DMS79 treated with DMSO at 0.1 percent for 48 hours (cell line): ENCODE measurements around the gene PTPN23.

Experiments used
- DNase-seq: peaks from one replicate; lab custom pipeline; 2025; lab: John Stamatoyannopoulos, UW

PTPN23 gene

DNA sequence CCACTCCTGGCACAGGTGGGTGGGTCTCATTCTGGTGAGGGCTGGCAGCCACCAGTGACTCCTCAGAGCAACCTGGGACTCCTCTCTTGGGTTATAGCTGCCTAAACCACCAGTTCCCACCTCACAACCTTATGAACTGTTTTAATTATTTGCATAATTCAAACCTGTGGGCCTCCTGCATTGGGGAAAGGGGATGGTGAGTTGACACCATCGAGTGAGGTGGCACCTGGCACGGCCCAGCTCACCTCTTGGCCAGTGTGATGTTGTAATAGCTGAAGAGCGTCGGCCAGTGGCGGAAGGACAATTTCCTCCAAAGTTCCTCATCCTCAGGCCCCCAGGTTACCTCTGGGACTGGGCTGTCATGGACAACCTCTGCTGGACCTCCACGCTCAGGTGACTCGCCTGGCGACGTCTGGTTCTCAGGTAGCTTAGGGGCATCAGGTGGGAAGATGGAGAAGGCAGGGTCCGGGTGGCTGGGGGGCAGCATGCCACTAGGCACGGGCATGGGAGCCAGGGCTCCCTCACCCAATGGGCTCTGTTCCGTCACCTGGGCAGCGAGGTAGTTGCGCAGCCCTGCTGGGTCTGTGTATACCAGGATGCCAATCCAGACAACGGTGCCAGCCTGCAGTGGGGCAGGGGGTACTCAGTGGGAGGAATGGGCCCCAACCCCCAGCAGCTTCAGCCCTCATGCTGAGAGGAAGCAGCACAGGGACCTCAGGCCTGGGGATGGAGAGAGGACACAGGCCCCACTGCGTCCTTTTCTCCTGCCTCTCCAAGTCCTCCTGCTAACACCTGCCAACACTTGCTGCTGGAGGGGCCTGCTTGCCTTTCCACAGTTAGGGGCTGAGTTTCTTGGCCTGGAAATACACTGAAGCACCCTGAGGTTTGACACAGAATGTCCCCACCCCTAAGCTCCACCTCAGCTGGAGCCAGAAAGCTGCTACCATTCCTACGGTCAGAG is 38.5 kb downstream of the PTPN23 start:
- no peak for DNase-seq

DNA sequence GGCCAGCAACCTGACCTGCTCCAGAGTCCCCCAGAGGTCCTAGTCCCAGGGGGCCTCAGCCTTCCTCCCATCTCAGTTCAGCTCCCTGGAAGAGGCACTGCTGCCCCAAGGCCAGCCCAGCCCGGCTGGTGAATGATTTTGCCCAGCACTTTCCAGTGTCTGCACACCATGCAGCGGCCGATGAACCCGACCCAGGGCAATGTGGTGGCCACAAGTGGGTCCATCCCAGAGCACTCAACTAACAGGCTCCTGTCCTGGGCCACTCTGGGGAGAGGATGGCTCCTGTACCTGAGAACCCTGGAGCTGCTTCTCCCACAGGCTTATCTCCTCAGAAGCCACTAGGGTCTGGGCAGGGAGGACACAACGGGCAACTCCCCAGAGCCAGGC is 39.2 kb downstream of the PTPN23 start:
- DNase-seq: no peak

DNA sequence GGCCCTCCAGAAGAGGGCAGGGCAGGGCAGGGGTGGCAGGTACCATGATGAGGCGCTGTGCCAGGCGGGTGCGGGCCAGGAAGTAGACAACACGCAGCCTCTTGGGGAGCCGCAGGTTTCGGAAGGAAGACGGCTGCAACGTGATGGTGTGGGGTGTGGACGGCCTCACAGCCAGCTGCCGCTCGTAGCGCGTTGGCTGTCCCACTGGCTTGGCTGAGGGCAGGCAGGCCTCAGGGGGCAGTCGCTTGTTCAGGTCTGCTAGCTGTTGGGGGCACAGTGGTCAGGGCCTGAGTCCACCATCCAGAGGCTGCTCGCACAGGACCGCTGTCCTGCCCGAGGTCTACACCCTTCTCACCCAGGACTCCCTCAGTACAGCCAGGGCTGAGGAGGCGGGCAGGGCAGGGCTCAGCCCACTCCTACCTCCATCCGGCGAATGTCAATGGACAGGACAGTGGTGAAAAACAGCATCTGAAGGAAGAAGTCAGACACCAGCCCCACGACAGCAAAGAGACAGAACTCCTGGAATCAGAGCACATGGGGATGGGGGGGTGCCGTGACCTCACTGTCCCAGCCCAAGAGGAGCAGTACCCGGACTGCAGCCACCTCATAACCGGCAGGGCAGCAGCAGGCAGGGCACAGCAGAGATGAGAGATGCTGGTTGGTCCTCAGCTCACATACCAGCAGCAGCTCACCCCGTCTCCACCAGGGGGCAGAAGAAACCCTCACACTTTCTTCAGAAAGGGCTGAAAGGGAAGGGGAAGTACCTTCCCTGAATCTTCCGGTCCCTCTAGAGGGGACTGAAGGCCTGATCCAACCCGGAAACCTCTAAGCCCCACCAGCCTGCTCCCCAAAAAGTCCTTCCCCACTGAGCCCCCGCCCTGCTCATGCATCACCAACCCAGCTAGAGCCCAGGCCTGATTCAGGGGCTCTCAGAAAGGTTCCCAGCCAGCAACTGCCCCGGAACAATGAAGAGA is 40.0 kb downstream of the PTPN23 start:
- DNase-seq: peak; percentile 13

DNA sequence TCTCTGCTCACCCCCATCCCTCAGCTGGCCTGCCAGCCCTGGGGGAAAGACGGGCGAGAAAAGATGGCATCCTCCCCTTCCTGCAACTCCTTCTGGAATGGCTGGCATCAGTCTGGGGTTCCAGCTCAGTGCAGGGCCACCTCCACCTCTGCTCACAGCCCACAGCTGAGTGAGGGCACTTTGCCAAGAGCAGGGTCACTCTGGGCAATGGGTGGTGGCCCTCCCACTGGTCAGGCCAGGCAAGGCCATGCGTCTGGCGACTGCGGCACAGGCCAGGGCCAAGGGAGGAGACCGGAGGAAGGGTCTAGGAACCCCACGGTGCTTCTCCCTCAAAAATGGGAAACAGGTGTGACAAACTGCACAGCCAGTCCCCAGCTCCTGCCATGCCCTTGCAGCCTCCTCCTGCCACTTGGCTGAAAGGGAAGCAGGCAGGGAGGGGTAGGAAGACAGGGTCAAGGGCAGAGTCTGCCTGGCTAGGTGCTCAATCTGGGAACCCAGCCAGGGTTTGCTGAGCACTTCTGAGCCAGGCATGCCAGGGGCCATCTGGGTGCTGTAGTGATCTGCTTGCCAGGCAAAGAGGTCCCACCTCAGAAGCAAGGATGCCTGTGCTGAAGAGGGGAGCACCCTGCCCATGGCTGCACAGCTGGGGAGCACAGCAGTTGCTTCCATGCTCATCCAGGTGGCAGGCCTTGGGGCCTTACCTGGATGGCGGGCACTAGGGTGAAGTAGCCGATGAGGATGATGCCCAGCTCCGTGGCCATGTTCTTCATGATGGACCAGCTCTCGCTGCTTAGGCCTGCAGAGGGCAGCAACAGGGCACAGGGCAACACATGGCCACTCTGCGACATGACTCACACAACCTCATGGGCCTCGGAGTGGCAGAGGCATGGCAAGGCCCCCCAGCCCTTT is 41.2 kb downstream of the PTPN23 start:
- DNase-seq: peak; percentile 6

DNA sequence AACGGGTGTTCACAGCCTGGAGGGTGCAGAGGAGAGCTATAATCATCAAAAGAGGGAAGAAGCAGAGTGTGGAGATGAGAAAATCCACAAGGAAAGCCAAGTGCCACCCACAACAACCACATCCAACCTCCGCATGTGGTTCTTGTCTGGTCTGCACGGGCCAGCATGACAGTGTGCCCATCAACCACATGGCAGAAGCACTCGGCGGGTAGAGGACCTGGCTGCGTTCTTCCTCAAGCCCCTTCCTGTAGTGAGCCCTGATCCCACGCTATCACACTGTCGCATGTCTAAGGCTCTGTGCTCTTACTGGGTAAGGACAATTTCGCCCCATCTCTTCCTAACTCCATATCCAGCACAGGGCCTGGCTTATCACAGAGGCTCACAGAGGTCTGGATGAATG is 41.9 kb downstream of the PTPN23 start:
- DNase-seq: no peak

DNA sequence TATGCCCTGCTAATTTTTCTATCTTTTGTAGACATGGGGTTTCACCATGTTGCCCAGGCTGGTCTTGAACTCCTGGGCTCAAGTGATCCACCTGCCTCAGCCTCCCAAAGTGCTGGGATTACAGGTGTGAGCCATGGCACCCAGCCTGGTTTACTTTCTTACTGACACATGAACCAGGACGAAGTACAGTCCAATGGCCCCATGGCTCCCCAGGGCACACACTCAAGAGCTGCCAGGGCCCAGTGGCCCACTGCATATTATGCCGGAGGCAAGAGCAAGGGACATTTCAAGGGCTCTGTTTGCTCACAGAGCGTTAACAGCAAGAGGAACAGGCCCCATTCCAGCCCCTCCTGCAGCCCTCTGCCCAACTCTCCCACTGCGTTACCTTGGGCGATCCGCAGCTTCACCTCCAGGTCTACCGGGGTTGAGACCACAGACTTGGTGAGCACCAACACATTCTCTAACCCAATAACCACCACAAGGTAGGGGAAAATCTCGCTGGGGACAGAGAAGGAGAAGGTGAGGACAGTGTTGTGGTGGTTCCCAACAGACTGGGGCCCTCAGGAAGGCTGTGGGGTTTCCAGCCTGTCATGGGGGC is 42.8 kb downstream of the PTPN23 start:
- DNase-seq: no peak

DNA sequence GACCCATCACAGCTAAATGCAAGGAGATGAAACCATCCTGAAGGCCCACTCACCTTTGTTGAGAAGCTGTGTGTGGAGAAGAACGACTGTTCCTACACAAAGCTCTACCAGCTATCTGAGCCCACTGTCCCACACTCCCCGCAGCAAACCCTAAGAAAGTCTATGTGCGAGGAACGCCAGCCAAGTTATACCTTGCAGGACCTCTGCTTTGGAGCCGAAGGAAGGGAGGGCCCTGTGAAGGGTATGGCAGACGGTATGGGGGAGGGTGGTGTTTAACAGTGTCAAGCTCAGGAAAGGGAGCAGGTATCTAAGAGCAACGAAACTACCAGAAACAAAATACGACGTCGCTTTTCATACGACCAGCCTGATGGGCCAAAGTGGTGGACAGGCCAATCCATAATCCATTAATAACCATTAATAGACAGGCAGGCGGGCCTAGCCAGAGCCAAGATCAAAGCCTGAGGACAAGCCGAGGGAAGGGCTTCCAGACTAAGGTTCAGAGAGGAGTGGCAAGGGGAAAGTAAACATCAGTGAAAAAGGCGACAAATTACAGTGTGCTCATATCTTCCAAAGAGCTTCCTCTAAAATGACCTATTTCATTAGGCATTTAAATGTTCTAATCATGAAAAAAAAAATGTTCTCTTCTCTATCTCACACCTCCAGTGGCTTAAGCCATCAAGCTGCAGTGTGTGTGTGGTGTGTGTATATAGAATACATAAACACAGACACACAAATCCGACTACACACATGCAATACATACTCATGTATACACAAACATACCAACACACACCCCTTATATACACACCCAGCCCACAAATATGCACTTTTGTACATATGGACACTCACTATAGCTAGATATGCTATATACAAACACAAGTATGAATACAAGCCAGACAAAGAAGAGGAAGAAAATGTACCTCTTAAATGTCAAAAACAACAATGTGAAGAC is 43.9 kb downstream of the PTPN23 start:
- DNase-seq: no peak

DNA sequence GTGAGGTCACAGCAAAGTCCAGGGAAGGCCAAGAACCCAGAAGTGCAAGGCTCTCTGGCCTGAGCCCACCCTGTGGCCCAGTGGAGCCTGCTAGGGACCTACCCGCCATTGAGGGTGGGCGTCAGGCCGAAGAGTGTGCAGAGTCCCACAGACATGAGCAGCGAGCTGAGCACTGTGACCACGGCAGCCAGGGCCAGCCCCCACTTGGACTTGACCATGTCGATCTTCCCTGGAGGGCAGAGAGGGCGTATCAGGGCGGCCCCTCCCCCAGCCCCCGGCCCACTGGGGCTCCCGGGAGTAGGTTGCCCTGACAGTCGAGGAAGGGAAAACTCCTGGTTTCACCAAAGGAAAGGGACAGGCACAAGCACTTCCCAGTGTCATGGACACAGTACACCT is 44.6 kb downstream of the PTPN23 start:
- DNase-seq: no peak

DNA sequence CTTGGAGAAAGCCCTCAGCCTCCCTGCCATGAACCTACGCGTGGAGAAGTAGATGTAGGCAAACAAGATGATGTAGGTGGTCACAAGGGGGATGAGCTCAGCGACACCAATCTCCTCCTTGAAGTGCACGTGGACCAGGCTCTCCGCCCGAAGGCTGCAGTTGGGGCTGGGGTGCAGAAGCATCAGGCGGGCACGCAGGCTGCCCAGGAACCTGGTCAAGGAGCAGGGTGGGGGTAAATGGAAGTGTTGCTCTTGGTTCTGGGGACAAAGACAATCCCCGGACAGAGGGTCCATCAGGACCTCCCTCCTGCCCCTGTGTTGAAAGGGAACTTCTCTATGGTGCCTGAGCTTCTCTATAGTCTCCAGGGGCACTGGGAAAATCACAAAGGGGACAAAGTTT is 45.1 kb downstream of the PTPN23 start:
- no peak for DNase-seq

DNA sequence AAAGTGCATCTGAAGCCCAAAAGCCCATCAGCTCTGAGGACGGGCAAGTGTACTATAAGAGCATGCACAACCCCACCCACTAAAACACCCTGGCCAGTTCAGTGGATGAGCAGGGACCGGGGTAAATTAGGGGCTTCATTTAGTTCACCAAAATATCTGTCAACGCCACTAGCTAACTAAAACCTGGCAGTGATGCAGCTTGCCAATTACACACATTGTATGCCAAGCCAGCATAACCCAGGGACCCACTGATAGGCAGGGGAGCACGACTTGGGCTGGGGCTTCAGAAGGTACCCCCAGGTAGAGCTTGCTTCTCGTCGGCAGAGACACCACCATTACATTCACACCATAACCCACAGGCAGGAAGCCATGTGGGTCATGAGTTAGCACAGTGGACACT is 47.0 kb downstream of the PTPN23 start:
- no peak for DNase-seq

DNA sequence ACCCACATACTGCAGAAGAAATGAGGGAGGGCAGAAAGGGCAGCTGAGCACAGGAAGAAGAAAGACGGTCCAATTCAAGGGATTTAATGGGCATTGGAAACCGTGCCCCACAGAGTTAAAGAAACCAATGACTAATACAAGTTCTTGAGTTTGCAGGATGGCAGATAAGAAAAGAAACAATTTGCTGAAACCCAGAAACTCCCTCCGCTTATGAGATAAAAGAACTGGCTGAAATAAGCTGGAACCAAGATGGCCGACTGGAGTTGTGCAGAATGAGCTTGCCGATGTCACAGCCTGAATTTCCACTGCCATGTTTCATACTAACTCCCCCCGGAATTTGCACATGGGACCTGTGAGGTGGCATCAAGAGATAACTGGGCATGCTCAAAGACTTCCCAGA is 47.8 kb downstream of the PTPN23 start:
- DNase-seq: no peak

DNA sequence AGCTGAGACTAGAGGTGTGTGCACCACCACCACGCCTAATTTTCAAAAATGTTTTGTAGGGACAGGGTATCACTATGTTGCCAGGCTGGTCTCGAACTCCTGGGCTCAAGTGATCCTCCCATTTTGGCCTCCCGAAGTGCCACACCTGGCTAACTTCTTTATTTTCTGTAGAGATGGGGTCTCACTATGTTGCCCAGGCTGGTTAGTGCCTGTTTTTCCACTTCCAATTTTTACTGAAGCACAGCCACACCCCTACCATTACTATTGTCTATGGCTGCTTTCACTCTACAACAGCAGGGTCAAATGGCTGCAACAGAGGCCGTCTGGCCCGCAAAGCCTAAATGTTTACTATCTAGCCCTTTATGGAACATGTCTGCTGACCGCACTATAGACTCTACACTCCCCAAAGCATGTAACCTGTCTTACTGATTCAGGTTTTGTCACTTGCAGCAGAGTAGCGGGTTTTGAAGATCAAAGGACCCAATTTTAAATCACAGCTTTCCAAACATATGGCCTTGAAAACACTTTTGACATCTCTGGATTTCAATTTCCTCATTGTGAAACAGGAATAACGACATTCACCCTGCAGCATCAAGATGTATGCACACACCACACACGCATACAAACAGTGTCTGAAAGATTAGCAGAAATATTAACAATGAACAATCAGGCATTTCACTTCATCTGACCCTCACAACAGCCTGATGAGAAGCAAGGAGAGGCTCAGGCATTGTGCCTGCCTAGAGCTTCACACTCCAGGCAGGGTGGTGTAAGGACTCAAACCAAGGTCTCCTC is 48.9 kb downstream of the PTPN23 start:
- DNase-seq: no peak

DNA sequence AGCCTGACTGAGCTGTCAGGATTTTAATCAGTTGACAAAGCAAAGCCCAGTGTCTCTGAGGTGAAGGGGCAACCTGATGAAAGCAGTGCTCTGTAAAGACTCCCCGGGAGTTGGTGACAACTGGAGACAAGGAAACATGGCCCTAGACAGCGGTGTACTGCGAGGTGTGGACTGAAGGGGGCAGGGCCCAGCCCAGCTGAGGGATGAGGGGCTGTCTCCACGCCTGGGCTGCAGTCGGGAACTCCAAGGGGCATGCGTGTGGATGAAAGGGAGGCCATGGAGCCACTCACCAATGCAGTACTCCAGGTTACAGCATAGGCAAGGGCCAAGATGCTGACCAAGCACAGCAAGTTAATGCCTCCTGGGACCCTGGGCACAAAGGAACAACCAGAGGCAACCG is 49.8 kb downstream of the PTPN23 start:
- no peak for DNase-seq

DNA sequence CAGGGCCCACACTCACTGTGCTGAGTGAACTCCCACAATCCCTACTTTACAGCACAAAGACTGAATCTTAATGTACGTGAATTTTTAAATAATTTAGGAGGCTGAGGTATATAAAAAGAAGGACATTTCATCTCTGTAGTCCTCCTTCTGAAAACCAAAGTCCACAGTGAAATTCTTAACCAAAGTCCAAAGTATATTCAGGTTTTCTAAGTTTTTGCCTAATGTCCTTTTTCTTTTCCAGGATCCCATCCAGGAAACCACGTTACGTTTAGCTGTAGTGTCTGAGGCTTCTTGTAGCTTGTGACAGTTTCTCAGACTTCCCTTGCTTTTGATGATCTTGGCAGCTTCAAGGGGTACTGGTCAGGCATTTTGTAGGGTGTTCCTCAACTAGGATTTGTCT is 50.4 kb downstream of the PTPN23 start:
- DNase-seq: no peak

DNA sequence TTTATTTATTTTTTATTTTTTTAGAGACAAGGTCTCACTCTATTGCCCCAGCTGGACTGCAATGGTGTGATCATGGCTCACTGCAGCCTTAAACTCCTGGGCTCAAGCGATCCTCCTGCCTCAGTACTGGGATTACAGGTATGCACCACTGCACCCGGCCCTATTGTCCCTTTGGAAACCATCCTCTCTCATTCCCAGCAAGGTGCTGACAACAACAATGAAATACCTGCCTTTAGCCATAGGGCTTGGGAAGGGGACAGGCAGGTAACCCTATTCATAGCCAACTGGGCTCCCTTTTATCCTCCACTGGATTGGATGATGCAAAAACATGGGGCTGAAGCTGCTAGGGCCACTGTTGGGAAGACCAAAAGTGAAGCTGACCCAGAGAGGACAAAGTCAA is 51.9 kb downstream of the PTPN23 start:
- DNase-seq: no peak

DNA sequence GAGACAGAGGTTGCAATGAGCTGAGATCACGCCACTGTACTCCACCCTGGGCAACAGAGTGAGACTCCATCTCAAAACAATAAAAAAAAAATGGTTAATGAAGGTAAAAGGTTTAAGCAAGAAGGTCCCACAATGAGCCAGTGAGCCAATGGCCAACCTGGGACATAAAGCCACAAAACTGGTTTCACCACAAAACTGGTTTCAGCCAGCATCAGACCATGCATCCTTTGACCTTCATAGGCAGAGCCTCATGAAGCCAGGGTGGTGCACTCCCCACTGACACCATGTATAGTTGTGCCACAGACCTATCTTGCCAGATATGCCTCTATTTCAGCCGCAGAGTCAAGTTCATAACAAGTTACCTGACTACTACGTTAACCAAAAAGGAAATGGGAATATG is 53.0 kb downstream of the PTPN23 start:
- DNase-seq: no peak

DNA sequence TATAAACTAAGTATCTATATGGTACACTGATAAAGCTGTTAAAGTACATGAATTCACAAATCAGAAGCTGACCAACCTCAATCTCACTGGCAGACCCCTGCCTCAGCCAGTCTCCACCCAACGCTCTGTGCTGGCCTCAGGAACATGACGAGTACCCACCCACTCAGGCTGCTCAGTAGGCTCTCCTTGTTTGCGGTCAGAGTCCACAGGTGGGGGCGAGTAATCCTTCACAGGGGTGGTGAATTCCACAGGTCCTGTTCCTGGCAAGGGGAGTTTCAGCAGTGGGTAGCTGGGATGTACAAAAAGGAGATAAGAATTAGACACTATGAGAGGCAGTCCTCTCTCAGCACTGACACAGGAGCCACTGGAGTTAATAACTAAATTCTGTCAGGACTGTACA is 54.0 kb downstream of the PTPN23 start:
- DNase-seq: no peak

DNA sequence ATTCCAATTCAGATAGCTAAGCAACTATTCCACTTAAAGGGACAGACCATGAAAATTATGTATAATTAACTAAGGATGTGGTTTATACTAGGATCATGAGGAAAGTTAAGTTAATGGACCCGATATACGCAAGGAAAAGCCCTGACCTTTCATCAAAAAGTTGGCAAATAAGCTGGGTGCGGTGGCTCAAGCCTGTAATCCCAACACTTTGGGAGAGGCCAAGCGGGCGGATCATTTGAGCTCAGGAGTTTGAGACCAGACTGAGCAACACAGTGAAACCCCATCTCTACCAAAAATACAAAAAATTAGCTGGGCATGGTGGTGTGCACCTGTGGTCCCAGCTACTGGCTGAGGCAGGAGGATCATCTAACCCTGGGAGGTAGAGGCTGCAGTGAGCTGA is 55.4 kb downstream of the PTPN23 start:
- no peak for DNase-seq

DNA sequence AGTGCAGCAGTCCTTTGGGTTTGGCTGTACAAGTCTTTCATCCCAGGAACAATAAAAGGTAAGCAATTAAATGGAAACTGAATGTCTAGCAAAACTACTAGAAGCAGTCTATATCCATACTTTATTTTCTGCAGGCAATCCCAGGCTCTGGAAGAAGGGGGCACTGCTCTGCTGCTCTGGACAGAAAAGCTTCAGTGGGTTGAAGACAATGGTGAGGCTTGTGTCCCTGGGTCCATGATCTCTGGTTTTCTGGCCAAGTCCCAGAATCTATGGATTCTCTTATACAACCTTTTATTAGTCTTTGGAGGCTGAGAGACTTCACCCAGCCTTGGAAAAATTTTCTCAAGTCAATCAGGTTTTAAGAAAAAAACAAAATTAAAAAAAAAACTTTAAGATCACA is 59.3 kb downstream of the PTPN23 start:
- no peak for DNase-seq
